GM23248 (cell line): ENCODE measurements around the gene SELENOF.

Source experiments
- EZH2 ChIP-seq: fragments of 200-600 bp; sonication (generic); IDR thresholded peaks from 2 replicates; pipeline ENCODE4 v1.6.1; 2018; ENCODE audit warnings: antibody characterized with exemption, mild to moderate bottlenecking; ENCODE audit not compliant: insufficient read depth, poor library complexity, severe bottlenecking
- EZH2phosphoT487 ChIP-seq: fragments of 200-600 bp; sonication (generic); IDR thresholded peaks from 2 replicates; pipeline ENCODE4 v1.6.1; 2018; ENCODE audit warnings: antibody characterized with exemption, moderate library complexity, mild to moderate bottlenecking, low read depth; ENCODE audit not compliant: insufficient read depth

DNA sequence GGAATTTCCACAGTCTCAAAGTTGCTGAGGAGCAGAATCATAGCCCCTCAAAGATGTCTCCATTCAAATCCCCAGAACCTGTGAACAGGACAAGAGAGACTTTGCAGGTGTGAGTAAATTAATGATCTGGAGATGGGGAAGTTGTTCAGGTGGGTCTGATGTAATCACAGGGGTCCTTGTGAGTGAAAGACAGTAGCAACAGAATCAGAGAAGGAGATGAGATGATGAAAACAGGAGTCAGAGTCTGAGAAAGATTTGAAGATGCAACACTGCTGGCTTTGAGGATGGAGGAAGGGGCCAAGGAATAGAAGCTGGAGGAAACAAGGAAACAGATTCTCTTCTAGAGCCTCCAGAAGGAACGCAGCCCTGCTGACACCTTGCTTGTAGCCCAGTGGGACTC is 81.5 kb downstream of the SELENOF start:
- TF ChIP-seq EZH2 = no peak
- TF ChIP-seq EZH2phosphoT487 = no peak
